HG03432 (cell line): Measurements from ENCODE around the gene ZNF839.
A peak's percentile ranks its signal among the peaks of the same experiment; 100 is the strongest.
"Not testable (repeated sequence)": the region's sequence is repeated elsewhere in the genome, so short reads cannot be mapped to it uniquely, and the experiment has no call there.

Experiments used
- ATAC-seq: cut with Tn5 transposase; IDR thresholded peaks from one replicate; pipeline ENCODE4 v1.9.1; 2021; ENCODE audit warnings: mild to moderate bottlenecking, moderate library complexity; ENCODE audit not compliant: unreplicated experiment

Gene ZNF839

GRCh38 chr14:102341566-102341965 is 22.0 kb downstream of the ZNF839 start:
- ATAC-seq = no peak

GRCh38 chr14:102342238-102342637 is 22.7 kb downstream of the ZNF839 start:
- no peak for ATAC-seq

GRCh38 chr14:102344084-102344483 is 24.5 kb downstream of the ZNF839 start:
- no peak for ATAC-seq

GRCh38 chr14:102344485-102344884 is 24.9 kb downstream of the ZNF839 start:
- ATAC-seq = no peak

- no peak for ATAC-seq
Measured at GRCh38 chr14:102345232-102345631, 25.7 kb downstream of the ZNF839 start.

- no peak for ATAC-seq
Measured at GRCh38 chr14:102346645-102347044, 27.1 kb downstream of the ZNF839 start.

GRCh38 chr14:102348376-102348775 is 28.8 kb downstream of the ZNF839 start:
- no peak for ATAC-seq

GRCh38 chr14:102351023-102351422 is 31.5 kb downstream of the ZNF839 start:
- ATAC-seq = no peak

- ATAC-seq = not testable (repeated sequence)
Measured at GRCh38 chr14:102351593-102351992, 32.0 kb downstream of the ZNF839 start.

- no peak for ATAC-seq
Measured at GRCh38 chr14:102352213-102352612, 32.7 kb downstream of the ZNF839 start.

GRCh38 chr14:102353126-102353619 is 33.6 kb downstream of the ZNF839 start:
- ATAC-seq = no peak

GRCh38 chr14:102356280-102356679 is 36.7 kb downstream of the ZNF839 start:
- ATAC-seq = no peak

- no peak for ATAC-seq
Measured at GRCh38 chr14:102359341-102359740, 39.8 kb downstream of the ZNF839 start.

- no peak for ATAC-seq
Measured at GRCh38 chr14:102360388-102360787, 40.8 kb downstream of the ZNF839 start.

GRCh38 chr14:102362084-102362483 is 42.5 kb downstream of the ZNF839 start:
- ATAC-seq = peak; percentile 33

- peak; percentile 90 for ATAC-seq
Measured at GRCh38 chr14:102362545-102363181, 43.1 kb downstream of the ZNF839 start, which contains the start of the genes CINP and TECPR2. TSS of gene CINP (minus strand) at chr14:102362890. CDS start at chr14:102362851, 39 bp downstream. TSS of gene TECPR2 (plus strand) at chr14:102362941. CDS start at chr14:102376722, 13,781 bp downstream.

- peak; percentile 46 for ATAC-seq
Measured at GRCh38 chr14:102363182-102363943, 43.8 kb downstream of the ZNF839 start.

GRCh38 chr14:102370305-102370809 is 50.8 kb downstream of the ZNF839 start:
- no peak for ATAC-seq

GRCh38 chr14:102371361-102371760 is 51.8 kb downstream of the ZNF839 start:
- ATAC-seq = no peak

GRCh38 chr14:102373110-102373509 is 53.6 kb downstream of the ZNF839 start:
- no peak for ATAC-seq

GRCh38 chr14:102374264-102374663 is 54.7 kb downstream of the ZNF839 start:
- ATAC-seq = no peak

- no peak for ATAC-seq
Measured at GRCh38 chr14:102375119-102375518, 55.6 kb downstream of the ZNF839 start.
